GM23248 (cell line): Measurements from ENCODE around the gene EEPD1.

Source experiments
- EZH2 ChIP-seq: fragments of 200-600 bp; sonication (generic); IDR thresholded peaks from 2 replicates; pipeline ENCODE4 v1.6.1; 2018; ENCODE audit warnings: antibody characterized with exemption, mild to moderate bottlenecking; ENCODE audit not compliant: insufficient read depth, poor library complexity, severe bottlenecking
- EZH2phosphoT487 ChIP-seq: fragments of 200-600 bp; sonication (generic); IDR thresholded peaks from 2 replicates; pipeline ENCODE4 v1.6.1; 2018; ENCODE audit warnings: antibody characterized with exemption, moderate library complexity, mild to moderate bottlenecking, low read depth; ENCODE audit not compliant: insufficient read depth

DNA sequence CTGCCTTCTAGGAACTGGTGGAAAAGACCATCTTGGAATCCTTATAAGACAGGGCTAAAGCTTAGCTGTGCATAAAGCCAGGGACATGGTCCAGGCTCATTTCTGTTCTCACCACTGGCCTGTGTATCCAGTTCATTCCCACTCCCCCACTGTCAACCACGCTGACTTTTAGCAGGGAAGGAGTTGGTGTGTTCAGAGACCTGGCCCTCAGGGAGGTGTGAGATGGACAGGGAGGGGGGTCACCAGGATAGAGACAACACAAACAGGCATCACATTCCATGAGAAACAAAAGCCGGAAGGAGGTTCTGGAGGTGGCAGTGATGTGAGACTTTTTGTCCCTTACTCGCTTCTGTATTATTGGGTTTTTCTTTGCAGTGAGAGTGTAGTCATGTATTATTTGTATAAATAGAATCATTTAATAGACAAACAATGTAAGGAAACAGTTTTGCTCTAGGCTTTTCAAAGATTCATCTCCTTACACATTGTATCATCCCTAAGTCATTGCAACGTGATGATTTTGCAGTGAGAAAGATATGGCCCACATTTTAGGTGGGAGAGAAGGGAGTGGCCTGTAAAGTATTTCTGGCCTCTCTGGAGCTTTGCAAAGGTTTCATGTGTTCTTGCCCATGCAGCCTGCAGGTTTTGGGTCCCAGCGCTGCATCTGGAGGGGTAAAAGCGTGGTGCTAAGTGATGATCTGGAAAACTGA lies 52.0 kb downstream of the EEPD1 start:
- TF ChIP-seq EZH2 (no peak), EZH2phosphoT487 (no peak)
